K562 (cell line): ENCODE measurements around the gene DNAJB14. TPM values are rescaled to one million over a fixed set of nuclear protein-coding genes. Genes with fewer than 3 reads are reported as not detected.

Experiments used
- ARID2 ChIP-seq: fragments of 450-650 bp; IDR thresholded peaks from 2 replicates; pipeline ENCODE4 v1.6.1; 2017; ENCODE audit warnings: antibody characterized with exemption, mild to moderate bottlenecking
- CUX1 ChIP-seq: fragments of 200-800 bp; sonication (Bioruptor generic); IDR thresholded peaks from 2 replicates; pipeline ENCODE4 v1.6.1; 2016; ENCODE audit warnings: missing genetic modification characterization, missing compliant biosample characterization
- FOXA3 ChIP-seq, 2 experiments: fragments of 450-650 bp in 1 of 2; sonication (generic) in 1 of 2; formaldehyde crosslinking; IDR thresholded peaks in 1 of 2; conservative IDR thresholded peaks in 1 of 2; 2 replicates each; pipeline versions ENCODE4 v1.4.0 to v1.8.0; 2020 to 2022; ENCODE audit warnings: mild to moderate bottlenecking in 2 of 2, missing genetic modification reagents in 1 of 2
- GTF2B ChIP-seq: IDR thresholded peaks from 2 replicates; pipeline ENCODE4 v1.6.1; 2011; ENCODE audit not compliant: insufficient read length; ENCODE audit errors: extremely low read depth
- POLR2G ChIP-seq: fragments of 200-400 bp; formaldehyde crosslinking; IDR thresholded peaks from 2 replicates; pipeline ENCODE4 v1.6.1; 2017; ENCODE audit warnings: low read depth, mild to moderate bottlenecking, antibody characterized with exemption, low read length, moderate library complexity
- RFX7 ChIP-seq: fragments of 250-450 bp; sonication (Bioruptor Pico); IDR thresholded peaks from 2 replicates; pipeline ENCODE4 v1.5.1; 2021; ENCODE audit warnings: mild to moderate bottlenecking
- SMC3 ChIP-seq: conservative IDR thresholded peaks from 2 replicates; pipeline ENCODE4 v1.6.1; 2011; ENCODE audit warnings: low read depth, low read length, improper control_type of control experiment; ENCODE audit not compliant: insufficient read depth
- YY1 ChIP-seq, 3 experiments: IDR thresholded peaks; 2 replicates each; pipeline ENCODE4 v1.6.1; 2011; ENCODE audit warnings: low read length in 2 of 3, mild to moderate bottlenecking in 2 of 3, moderate library complexity in 2 of 3, borderline replicate concordance in 1 of 3, control low read depth in 1 of 3, low read depth in 1 of 3; ENCODE audit not compliant: insufficient read depth in 3 of 3, insufficient replicate concordance in 2 of 3, control insufficient read depth in 1 of 3, insufficient read length in 1 of 3; ENCODE audit errors: extremely low read depth in 1 of 3
- ZNF695 ChIP-seq: fragments of 450-650 bp; formaldehyde crosslinking; IDR thresholded peaks from 2 replicates; pipeline ENCODE4 v1.4.0; 2020; ENCODE audit warnings: mild to moderate bottlenecking, moderate library complexity
- polyA plus RNA-seq, 8 experiments: library from polyadenylated mRNA; depleted of rRNA in 4 of 8; stranded (reverse) in 5 of 8; unstranded in 3 of 8; fragments of >200 nt; fragmentation: Nextera tagmentation in 2 of 8; fragmentation: Illumina TruSeq in 1 of 8; extraction: Ambion mirVana in 2 of 8; extraction: Trizol in 1 of 8; gene quantifications; 2 replicates each; pipeline versions ENCODE4 v1.2.1 to v1.2.3, GENCODE V29; 2011 to 2014; ENCODE audit warnings: inconsistent platforms in 1 of 8, missing spikeins in 1 of 8
- total RNA-seq, 7 experiments: library from RNA; depleted of rRNA in 6 of 7; stranded (reverse); fragments of >200 nt in 6 of 7; fragmentation: Illumina TruSeq in 2 of 7; extraction: Trizol in 2 of 7; gene quantifications; 2 replicates each; pipeline versions ENCODE4 v1.2.1 to v1.2.3, GENCODE V29; 2011 to 2021; ENCODE audit warnings: low replicate concordance in 1 of 7
- TF ChIP-seq, protein P1 (sequence below): sonication (generic); formaldehyde crosslinking; IDR thresholded peaks from 2 replicates; pipeline ENCODE4 v1.8.1; 2023; ENCODE audit warnings: missing genetic modification reagents, mild to moderate bottlenecking, borderline replicate concordance
- TF ChIP-seq, protein P2 (sequence below): conservative IDR thresholded peaks from 2 replicates; pipeline ENCODE4 v1.6.1; 2011; ENCODE audit warnings: low read depth, mild to moderate bottlenecking, low read length; ENCODE audit not compliant: control insufficient read depth

The DNAJB14 gene
- total and polyA plus RNA-seq, 9 of the 15 experiments (the other 6 are each of a cell fraction or from before 2014, with no cell fraction given) = 5.5 to 28.0 (median 12.7) TPM

- TF ChIP-seq CUX1 (CRISPR knock-in tag) (no peak), RFX7 (CRISPR knock-in tag) (no peak), ARID2 (peak; percentile 75; the same call in 1 of the 2 replicates), SMC3 (peak; percentile 31; the same call in 1 of the 2 replicates), FOXA3 (CRISPR knock-in tag; conservative IDR thresholded peaks at IDR 0.05 in 1 of 2, IDR thresholded peaks at IDR 0.05 in 1 of 2) (no peak; a peak in 1 of 4 replicates), GTF2B (no peak), ZNF695 (CRISPR knock-in tag) (no peak), POLR2G (peak; percentile 92), YY1 (IDR thresholded peaks at IDR 0.05; ENCODE audit: borderline replicate concordance in 1 of 3, control insufficient read depth in 1 of 3, extremely low read depth in 1 of 3, insufficient read depth in 3 of 3, insufficient read length in 1 of 3, insufficient replicate concordance in 2 of 3, low read depth in 1 of 3, low read length in 2 of 3) (peak in 2 of 3 experiments; percentile 40 to 78)
- TF ChIP-seq, protein P1, sequence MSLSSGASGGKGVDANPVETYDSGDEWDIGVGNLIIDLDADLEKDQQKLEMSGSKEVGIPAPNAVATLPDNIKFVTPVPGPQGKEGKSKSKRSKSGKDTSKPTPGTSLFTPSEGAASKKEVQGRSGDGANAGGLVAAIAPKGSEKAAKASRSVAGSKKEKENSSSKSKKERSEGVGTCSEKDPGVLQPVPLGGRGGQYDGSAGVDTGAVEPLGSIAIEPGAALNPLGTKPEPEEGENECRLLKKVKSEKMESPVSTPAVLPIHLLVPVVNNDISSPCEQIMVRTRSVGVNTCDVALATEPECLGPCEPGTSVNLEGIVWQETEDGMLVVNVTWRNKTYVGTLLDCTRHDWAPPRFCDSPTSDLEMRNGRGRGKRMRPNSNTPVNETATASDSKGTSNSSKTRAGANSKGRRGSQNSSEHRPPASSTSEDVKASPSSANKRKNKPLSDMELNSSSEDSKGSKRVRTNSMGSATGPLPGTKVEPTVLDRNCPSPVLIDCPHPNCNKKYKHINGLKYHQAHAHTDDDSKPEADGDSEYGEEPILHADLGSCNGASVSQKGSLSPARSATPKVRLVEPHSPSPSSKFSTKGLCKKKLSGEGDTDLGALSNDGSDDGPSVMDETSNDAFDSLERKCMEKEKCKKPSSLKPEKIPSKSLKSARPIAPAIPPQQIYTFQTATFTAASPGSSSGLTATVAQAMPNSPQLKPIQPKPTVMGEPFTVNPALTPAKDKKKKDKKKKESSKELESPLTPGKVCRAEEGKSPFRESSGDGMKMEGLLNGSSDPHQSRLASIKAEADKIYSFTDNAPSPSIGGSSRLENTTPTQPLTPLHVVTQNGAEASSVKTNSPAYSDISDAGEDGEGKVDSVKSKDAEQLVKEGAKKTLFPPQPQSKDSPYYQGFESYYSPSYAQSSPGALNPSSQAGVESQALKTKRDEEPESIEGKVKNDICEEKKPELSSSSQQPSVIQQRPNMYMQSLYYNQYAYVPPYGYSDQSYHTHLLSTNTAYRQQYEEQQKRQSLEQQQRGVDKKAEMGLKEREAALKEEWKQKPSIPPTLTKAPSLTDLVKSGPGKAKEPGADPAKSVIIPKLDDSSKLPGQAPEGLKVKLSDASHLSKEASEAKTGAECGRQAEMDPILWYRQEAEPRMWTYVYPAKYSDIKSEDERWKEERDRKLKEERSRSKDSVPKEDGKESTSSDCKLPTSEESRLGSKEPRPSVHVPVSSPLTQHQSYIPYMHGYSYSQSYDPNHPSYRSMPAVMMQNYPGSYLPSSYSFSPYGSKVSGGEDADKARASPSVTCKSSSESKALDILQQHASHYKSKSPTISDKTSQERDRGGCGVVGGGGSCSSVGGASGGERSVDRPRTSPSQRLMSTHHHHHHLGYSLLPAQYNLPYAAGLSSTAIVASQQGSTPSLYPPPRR (CRISPR knock-in tag) = peak; percentile 39; the same call in 1 of the 2 replicates
- TF ChIP-seq, protein P2, sequence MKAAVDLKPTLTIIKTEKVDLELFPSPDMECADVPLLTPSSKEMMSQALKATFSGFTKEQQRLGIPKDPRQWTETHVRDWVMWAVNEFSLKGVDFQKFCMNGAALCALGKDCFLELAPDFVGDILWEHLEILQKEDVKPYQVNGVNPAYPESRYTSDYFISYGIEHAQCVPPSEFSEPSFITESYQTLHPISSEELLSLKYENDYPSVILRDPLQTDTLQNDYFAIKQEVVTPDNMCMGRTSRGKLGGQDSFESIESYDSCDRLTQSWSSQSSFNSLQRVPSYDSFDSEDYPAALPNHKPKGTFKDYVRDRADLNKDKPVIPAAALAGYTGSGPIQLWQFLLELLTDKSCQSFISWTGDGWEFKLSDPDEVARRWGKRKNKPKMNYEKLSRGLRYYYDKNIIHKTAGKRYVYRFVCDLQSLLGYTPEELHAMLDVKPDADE = peak; percentile 33; the same call in 1 of the 2 replicates
These were observed 2.9 kb upstream of the DNAJB14 start (continued) for GRCh38 chr4:99949034-99949998.
